GM21367 (cell line): Measurements from ENCODE around the gene ARPC4.
"Not testable (repeated sequence)": the region's sequence is repeated elsewhere in the genome, so short reads cannot be mapped to it uniquely, and the experiment has no call there.

Experiments
- ATAC-seq: cut with Tn5 transposase; IDR thresholded peaks from one replicate; pipeline ENCODE4 v1.9.1; 2021; ENCODE audit not compliant: unreplicated experiment

ARPC4 gene

DNA sequence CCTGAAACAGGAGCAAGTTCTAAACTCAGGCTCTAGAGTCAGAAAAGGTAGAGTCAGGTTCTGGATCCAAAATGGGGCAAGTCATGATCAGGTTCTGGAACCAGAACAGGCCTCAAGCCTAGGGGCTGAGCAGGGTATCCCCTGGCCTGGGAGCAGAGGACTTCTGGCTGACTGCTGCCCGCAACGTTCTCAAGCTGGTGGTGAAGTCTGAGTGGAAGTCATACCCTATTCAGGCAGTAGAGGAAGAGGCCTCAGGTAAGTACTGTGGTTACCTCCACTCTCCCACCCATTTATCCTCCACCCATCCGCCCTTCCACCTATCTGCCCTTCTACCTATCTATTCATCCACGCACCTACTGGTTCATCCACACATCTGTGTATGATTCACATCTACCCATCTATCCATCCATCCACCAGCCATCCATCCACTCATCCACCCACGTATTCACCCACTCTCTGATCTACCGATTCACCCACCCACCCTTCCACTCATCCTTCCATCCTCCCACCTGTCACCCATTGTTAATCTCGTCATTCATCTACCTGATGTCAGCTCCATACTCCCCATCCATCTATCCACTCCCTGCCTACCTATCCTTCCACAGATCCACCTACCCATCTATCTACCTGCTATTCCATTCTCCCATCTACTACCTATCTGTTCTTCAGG is 25.9 kb downstream of the ARPC4 start:
- ATAC-seq, result no peak

- ATAC-seq, result no peak
Measured at GRCh38 chr3:9820543-9820942, 27.7 kb downstream of the ARPC4 start.

DNA sequence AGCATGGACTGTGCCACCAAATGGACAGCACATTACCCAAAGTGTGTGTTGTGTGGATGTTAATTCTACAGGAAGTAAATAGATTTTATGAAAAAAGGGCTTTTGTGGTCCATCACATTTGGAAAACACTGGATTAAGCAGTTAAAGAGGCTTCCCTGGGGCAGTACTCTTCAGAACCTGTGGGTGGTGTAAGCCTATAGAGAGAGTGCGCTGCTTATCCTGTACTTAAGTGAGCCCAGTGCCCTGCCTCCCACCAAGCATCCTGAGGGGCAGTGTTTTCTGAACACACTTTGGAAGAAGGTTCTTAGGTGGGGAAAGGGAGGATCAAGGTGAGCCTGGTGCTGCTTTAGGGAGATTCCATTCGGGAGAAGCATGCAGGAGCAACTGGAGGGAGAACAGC is 28.1 kb downstream of the ARPC4 start:
- ATAC-seq, result no peak

- no peak for ATAC-seq
Measured at GRCh38 chr3:9825451-9826040, 32.7 kb downstream of the ARPC4 start.

DNA sequence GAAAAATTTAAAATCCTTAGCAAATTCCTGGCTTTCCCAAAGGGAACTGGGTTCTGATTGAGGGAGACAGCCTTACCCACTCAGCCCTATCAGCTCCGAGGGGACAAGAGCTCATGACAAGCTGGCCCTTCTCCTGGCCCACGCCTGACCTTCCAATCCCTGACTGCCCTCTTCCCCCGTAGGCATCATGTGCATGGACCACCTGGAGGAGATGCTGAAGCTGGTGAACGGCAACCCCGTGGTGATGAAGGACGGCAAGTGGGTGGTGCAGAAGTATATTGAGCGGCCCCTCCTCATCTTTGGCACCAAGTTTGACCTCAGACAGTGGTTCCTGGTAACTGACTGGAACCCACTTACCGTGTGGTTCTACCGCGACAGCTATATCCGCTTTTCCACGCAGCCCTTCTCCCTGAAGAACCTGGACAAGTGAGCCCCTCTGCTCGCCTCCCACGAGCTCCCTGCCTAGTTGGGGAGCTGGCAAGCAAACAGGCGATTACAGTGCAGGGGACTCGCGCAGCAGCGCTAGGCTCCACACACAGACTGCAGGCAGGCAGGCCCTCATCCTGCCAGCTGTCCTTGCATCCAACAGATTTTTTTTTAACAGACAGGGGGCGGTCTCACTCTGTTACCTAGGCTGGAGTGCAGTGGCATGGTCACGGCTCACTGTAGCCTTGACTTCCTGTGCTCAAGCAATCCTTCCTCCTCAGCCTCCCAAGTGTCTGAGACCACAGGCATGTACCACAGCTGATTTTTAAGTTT is 34.1 kb downstream of the ARPC4 start:
- no peak for ATAC-seq

DNA sequence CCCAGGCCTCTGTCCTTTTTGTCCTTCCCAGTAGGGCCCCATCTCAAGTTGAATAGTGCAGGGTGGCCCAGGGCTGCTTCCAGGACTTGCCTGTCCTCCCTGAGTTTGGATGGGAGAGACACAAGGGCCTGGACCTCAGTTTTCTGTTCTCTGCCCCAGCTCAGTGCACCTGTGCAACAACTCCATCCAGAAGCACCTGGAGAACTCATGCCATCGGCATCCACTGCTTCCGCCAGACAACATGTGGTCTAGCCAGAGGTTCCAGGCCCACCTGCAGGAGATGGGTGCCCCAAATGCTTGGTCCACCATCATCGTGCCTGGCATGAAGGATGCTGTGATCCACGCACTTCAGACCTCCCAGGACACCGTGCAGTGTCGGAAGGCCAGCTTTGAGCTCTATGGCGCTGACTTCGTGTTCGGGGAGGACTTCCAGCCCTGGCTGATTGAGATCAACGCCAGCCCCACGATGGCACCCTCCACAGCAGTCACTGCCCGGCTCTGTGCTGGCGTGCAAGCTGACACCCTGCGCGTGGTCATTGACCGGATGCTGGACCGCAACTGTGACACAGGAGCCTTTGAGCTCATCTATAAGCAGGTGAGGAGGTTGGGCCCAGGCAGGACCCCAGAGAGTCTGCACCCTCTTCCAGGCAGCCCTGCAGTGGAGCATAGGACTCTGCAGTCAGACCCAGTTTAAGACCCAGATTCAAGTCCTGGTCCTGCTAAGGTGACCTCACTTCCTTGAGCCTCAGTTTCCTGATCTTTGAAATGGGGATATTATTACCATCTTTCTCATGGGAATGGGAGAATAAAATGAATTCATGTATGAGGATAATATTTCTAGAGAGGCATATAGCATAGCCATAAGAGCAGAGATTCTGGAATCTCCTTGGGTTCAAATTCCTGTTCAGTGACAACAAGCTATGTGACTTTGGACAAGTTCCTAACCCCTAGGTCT is 36.2 kb downstream of the ARPC4 start:
- ATAC-seq, result no peak

- ATAC-seq, result no peak
Measured at GRCh38 chr3:9831253-9831652, 38.4 kb downstream of the ARPC4 start.

- no peak for ATAC-seq
Measured at GRCh38 chr3:9833078-9833477, 40.2 kb downstream of the ARPC4 start.

DNA sequence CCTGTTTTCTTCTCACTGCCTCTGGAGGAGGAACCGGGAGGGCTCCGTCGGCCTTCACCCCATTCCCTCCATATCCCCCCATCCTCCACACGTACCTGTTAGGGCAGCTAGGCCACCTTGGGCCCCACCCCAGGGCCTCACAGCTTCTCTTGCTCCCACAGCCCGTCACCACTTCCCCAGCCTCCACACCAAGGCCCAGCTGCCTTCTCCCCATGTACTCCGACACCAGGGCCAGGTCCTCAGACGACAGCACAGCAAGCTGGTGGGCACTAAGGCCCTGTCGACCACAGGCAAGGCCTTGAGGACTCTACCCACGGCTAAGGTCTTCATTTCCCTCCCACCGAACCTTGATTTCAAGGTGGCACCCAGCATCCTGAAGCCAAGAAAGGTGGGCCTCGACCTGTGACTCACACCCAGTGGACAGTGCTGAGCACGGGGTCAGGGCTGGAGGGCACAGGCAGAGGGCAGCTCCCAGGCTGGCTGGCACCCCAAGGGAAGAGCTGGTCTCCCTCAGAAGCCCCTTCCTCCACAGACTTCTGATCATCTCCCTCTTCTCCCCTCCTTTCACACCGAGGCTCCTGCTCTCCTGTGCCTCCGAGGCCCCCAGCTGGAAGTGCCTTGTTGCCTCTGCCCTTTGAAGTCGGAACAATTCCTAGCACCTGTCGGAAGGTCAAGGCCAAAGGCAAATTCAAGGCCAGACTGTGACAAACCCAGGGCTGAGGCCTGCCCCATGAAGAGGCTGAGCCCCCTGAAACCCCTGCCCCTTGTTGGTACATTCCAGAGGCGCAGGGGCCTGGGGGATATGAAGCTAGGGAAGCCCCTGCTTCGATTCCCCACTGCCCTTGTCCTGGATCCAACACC is 41.9 kb downstream of the ARPC4 start:
- ATAC-seq, result no peak

- ATAC-seq, result no peak
Measured at GRCh38 chr3:9837701-9838582, 45.1 kb downstream of the ARPC4 start.

- no peak for ATAC-seq
Measured at GRCh38 chr3:9838856-9839255, 46.0 kb downstream of the ARPC4 start.

- ATAC-seq, result no peak
Measured at GRCh38 chr3:9841015-9841414, 48.1 kb downstream of the ARPC4 start.

- peak; percentile 97 for ATAC-seq
Measured at GRCh38 chr3:9843715-9844438, 51.0 kb downstream of the ARPC4 start, which contains the start of gene RPUSD3. RPUSD3 (minus strand) TSS chr3:9844008; CDS start chr3:9843990, 18 bp downstream.

- no peak for ATAC-seq
Measured at GRCh38 chr3:9846231-9846630, 53.3 kb downstream of the ARPC4 start.

GRCh38 chr3:9846931-9847488 is 54.1 kb downstream of the ARPC4 start:
- ATAC-seq, result no peak

- ATAC-seq, result not testable (repeated sequence)
Measured at GRCh38 chr3:9847870-9848269, 55.0 kb downstream of the ARPC4 start.

- ATAC-seq, result not testable (repeated sequence)
Measured at GRCh38 chr3:9848860-9849259, 56.0 kb downstream of the ARPC4 start.

- not testable (repeated sequence) for ATAC-seq
Measured at GRCh38 chr3:9851383-9851782, 58.5 kb downstream of the ARPC4 start.
